ENCODE data around the gene SEPTIN5. TPM values are rescaled to one million over a fixed set of nuclear protein-coding genes. Genes with fewer than 3 reads are reported as not detected.

SEPTIN5 gene
- total RNA-seq, 1 experiment from 2014 or later = 22.4 TPM

DNA sequence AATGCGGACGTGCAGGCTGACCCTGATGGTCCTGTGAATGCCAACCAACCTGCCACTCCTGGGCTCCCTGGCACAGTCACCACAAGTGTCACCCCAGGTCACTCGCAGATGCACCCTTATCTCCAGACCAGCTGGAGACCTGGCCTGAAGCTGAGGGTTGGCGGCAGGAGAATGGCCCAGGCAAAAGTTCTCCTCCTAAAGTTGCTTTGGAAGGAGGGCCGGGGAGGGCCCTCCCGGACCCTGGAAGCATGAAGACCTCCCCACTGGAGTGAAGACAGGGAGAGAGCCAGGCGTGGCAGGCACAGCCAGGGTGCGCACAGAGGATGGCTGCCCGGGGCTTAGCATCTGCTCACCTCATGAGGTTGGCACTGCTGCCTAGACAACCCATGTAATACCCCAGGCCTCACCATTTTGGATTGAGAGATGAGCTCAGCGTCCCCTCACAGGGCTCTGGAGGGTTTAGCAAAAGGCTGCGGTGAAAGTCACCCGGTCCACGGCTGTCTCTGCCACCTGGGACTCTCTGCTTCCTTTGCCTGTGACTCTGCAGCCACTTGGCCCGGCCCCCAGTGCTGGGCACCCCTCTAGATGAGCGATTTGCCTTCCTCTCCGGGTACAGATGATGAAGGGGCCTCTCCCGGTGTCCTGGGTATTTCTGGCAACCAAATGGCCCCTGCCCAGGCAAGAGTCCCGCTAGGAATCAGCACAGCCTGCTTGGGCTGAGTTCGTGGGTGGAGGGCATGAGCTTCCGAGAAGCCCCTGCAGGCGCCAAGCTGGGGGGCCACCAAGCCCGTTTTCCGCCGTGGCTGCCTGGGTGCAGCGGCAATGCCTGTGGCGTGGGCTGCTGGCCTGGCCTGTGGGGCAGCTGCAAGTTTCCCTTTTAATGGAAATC lies 48.3 kb upstream of the SEPTIN5 start (continued):
- TF ChIP-seq, protein P1, sequence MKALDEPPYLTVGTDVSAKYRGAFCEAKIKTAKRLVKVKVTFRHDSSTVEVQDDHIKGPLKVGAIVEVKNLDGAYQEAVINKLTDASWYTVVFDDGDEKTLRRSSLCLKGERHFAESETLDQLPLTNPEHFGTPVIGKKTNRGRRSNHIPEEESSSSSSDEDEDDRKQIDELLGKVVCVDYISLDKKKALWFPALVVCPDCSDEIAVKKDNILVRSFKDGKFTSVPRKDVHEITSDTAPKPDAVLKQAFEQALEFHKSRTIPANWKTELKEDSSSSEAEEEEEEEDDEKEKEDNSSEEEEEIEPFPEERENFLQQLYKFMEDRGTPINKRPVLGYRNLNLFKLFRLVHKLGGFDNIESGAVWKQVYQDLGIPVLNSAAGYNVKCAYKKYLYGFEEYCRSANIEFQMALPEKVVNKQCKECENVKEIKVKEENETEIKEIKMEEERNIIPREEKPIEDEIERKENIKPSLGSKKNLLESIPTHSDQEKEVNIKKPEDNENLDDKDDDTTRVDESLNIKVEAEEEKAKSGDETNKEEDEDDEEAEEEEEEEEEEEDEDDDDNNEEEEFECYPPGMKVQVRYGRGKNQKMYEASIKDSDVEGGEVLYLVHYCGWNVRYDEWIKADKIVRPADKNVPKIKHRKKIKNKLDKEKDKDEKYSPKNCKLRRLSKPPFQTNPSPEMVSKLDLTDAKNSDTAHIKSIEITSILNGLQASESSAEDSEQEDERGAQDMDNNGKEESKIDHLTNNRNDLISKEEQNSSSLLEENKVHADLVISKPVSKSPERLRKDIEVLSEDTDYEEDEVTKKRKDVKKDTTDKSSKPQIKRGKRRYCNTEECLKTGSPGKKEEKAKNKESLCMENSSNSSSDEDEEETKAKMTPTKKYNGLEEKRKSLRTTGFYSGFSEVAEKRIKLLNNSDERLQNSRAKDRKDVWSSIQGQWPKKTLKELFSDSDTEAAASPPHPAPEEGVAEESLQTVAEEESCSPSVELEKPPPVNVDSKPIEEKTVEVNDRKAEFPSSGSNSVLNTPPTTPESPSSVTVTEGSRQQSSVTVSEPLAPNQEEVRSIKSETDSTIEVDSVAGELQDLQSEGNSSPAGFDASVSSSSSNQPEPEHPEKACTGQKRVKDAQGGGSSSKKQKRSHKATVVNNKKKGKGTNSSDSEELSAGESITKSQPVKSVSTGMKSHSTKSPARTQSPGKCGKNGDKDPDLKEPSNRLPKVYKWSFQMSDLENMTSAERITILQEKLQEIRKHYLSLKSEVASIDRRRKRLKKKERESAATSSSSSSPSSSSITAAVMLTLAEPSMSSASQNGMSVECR (CRISPR knock-in tag; IDR thresholded peaks at IDR 0.05; ENCODE audit: borderline replicate concordance) = no peak
- TF ChIP-seq, protein P2, sequence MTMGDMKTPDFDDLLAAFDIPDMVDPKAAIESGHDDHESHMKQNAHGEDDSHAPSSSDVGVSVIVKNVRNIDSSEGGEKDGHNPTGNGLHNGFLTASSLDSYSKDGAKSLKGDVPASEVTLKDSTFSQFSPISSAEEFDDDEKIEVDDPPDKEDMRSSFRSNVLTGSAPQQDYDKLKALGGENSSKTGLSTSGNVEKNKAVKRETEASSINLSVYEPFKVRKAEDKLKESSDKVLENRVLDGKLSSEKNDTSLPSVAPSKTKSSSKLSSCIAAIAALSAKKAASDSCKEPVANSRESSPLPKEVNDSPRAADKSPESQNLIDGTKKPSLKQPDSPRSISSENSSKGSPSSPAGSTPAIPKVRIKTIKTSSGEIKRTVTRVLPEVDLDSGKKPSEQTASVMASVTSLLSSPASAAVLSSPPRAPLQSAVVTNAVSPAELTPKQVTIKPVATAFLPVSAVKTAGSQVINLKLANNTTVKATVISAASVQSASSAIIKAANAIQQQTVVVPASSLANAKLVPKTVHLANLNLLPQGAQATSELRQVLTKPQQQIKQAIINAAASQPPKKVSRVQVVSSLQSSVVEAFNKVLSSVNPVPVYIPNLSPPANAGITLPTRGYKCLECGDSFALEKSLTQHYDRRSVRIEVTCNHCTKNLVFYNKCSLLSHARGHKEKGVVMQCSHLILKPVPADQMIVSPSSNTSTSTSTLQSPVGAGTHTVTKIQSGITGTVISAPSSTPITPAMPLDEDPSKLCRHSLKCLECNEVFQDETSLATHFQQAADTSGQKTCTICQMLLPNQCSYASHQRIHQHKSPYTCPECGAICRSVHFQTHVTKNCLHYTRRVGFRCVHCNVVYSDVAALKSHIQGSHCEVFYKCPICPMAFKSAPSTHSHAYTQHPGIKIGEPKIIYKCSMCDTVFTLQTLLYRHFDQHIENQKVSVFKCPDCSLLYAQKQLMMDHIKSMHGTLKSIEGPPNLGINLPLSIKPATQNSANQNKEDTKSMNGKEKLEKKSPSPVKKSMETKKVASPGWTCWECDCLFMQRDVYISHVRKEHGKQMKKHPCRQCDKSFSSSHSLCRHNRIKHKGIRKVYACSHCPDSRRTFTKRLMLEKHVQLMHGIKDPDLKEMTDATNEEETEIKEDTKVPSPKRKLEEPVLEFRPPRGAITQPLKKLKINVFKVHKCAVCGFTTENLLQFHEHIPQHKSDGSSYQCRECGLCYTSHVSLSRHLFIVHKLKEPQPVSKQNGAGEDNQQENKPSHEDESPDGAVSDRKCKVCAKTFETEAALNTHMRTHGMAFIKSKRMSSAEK (CRISPR knock-in tag; IDR thresholded peaks at IDR 0.05; ENCODE audit: borderline replicate concordance) = no peak

GRCh38 chr22:19666673-19667593 lies 47.4 kb upstream of the SEPTIN5 start:
- DNase-seq (ENCODE audit: low spot score) = no peak

DNA sequence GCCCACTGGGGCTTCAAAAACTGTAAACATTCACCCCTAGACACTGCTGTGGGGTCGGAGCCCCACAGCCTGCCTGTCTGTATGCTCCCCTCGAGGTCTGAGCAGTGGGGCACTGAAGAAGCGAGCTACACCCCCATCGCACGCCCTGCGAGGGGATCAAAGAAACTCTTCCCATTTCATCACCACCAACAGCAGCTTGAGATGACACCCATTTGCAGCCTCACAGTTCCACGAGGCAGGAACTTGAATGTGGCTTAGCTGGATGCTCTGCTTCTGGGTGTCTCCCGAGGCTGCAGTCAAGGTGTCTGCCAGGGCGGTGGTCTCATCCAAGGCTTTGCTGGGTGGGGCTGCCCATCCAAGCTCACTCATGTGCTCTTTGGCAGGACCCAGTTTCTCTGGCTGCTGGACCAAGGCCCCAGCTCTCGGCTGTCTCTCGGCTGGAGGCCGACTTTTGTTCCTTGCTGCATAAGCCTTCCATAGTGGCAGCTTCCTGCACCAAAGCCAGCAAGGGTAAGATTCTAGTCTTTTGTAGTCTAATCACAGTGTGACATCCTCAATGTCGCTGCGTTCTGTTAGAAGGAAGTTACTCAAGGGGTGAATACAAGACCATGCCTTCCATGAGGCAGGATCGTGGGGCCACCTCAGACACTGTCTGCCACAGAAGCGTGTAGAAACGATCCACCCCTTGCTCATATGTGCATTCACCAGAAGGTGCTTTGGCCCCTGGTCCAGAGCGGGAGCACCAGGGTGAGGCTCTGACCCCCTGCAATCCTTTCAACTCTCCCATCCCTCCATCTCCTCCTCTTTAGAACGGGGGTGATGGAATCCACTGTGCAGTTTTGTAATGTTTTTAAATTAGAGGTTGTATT lies 46.2 kb upstream of the SEPTIN5 start:
- ChIA-PET CTCF (interaction anchor here (1.0 to 8.4 kb wide), 5 partner anchors 11 to 37 kb away, joined by 3 to 70 read pairs (median 3); no protein-coding TSS in a partner anchor), POLR2A (no interaction called here)
- Mint-ChIP-seq H3K27me3 (ENCODE audit: low read depth) (peaks cover 17% of the 10 kb centered on the region), H3K4me1 (peaks cover 15% of the 10 kb centered on the region), H3K27ac (no peak overlapping the region), H3K4me3 (no peak overlapping the region), H3K9me3 (peaks cover 10% of the 10 kb centered on the region), H3K36me3 (no peaks in the 10 kb centered on the region; the same call in 1 of the 2 replicates)
- no peak for DNase-seq (ENCODE audit: low spot score)
- no peak for ATAC-seq
- no peak for TF ChIP-seq JUN (CRISPR knock-in tag; IDR thresholded peaks at IDR 0.05)
- TF ChIP-seq, protein P3, sequence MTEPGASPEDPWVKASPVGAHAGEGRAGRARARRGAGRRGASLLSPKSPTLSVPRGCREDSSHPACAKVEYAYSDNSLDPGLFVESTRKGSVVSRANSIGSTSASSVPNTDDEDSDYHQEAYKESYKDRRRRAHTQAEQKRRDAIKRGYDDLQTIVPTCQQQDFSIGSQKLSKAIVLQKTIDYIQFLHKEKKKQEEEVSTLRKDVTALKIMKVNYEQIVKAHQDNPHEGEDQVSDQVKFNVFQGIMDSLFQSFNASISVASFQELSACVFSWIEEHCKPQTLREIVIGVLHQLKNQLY (CRISPR knock-in tag; IDR thresholded peaks at IDR 0.05) = no peak
- TF ChIP-seq, protein P4, sequence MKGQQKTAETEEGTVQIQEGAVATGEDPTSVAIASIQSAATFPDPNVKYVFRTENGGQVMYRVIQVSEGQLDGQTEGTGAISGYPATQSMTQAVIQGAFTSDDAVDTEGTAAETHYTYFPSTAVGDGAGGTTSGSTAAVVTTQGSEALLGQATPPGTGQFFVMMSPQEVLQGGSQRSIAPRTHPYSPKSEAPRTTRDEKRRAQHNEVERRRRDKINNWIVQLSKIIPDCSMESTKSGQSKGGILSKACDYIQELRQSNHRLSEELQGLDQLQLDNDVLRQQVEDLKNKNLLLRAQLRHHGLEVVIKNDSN (CRISPR knock-in tag; IDR thresholded peaks at IDR 0.05) = no peak
- TF ChIP-seq KAT7 (CRISPR knock-in tag; IDR thresholded peaks at IDR 0.05; ENCODE audit: borderline replicate concordance) = no peak
- no peak for TF ChIP-seq JAZF1 (CRISPR knock-in tag; IDR thresholded peaks at IDR 0.05)
- TF ChIP-seq, protein P5, sequence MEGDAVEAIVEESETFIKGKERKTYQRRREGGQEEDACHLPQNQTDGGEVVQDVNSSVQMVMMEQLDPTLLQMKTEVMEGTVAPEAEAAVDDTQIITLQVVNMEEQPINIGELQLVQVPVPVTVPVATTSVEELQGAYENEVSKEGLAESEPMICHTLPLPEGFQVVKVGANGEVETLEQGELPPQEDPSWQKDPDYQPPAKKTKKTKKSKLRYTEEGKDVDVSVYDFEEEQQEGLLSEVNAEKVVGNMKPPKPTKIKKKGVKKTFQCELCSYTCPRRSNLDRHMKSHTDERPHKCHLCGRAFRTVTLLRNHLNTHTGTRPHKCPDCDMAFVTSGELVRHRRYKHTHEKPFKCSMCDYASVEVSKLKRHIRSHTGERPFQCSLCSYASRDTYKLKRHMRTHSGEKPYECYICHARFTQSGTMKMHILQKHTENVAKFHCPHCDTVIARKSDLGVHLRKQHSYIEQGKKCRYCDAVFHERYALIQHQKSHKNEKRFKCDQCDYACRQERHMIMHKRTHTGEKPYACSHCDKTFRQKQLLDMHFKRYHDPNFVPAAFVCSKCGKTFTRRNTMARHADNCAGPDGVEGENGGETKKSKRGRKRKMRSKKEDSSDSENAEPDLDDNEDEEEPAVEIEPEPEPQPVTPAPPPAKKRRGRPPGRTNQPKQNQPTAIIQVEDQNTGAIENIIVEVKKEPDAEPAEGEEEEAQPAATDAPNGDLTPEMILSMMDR (IDR thresholded peaks at IDR 0.05) = no peak
- TF ChIP-seq TEAD4 (CRISPR knock-in tag; IDR thresholded peaks at IDR 0.05) = no peak

More at GRCh38 chr22:19666673-19667593, 47.4 kb upstream of the SEPTIN5 start:
- no peak for ATAC-seq
- ChIA-PET POLR2A (no interaction called here), CTCF (interaction anchor here (1.0 to 8.4 kb wide), 6 partner anchors 12 to 38 kb away, joined by 3 to 70 read pairs (median 3); no protein-coding TSS in a partner anchor)
- no peak overlapping the region for H3K4me3 Mint-ChIP-seq
- H3K27ac Mint-ChIP-seq = no peak overlapping the region
- H3K27me3 Mint-ChIP-seq (ENCODE audit: low read depth) = peaks cover 14% of the 10 kb centered on the region
- peaks cover 15% of the 10 kb centered on the region for H3K4me1 Mint-ChIP-seq
- peaks cover 7% of the 10 kb centered on the region for H3K9me3 Mint-ChIP-seq
- no peaks in the 10 kb centered on the region; the same call in 1 of the 2 replicates for H3K36me3 Mint-ChIP-seq
- TF ChIP-seq ZNF263 (CRISPR knock-in tag; IDR thresholded peaks at IDR 0.05; ENCODE audit: low read depth) = peak; percentile 17; the same call in 1 of the 2 replicates
- TF ChIP-seq OVOL2 (CRISPR knock-in tag; IDR thresholded peaks at IDR 0.05; ENCODE audit: borderline replicate concordance) = no peak

Measured in WTC11 (cell line).